ENCODE measurements around the gene PHF2. TPM values are rescaled to one million over a fixed set of nuclear protein-coding genes. Genes with fewer than 3 reads are reported as not detected.

Gene PHF2
- total and polyA plus RNA-seq, 2 of the 8 experiments (the other 6 are each of a cell fraction or from before 2014, with no cell fraction given), result 3.4 to 9.4 TPM

- no peak for TF ChIP-seq TAF7 (optimal IDR thresholded peaks at IDR 0.05; ENCODE audit: borderline replicate concordance, low read depth, low read length)
- no peak for TF ChIP-seq USF2 (IDR thresholded peaks at IDR 0.05; ENCODE audit: low read length)
Measured at GRCh38 chr9:93712896-93713295, 136.5 kb downstream of the PHF2 start (continued).

All from H1 (cell line).